ENCODE data around the gene PRKCA.

- no peak for TF ChIP-seq CTCF (IDR thresholded peaks at IDR 0.05)
- TF ChIP-seq POLR2A (IDR thresholded peaks at IDR 0.05) = no peak
These were observed 325.6 kb downstream of the PRKCA start for GRCh38 chr17:66627985-66628384.

Data from ovary (tissue), 3 donors.